Adrenal gland (tissue), 12 donors: Measurements from ENCODE around the gene ANKRD17. TPM values are rescaled to one million over a fixed set of nuclear protein-coding genes. Genes with fewer than 3 reads are reported as not detected.

Source experiments
- DNase-seq, 7 donors: peaks; one replicate each; pipeline ENCODE4 v3.0.0-alpha.2; 2019 to 2020
- H3K27ac ChIP-seq, 5 donors: fragments of 200-600 bp; sonication (generic) in 4 of 5; 1 replicate in 3 of 5; 2 replicates in 2 of 5; pipeline versions ENCODE4 v1.5.1 to v1.8.0; 2016 to 2020; ENCODE audit warnings: mild to moderate bottlenecking in 1 of 5
- H3K27me3 ChIP-seq: fragments of 200-600 bp; 2 replicates; pipeline ENCODE4 v1.8.0; 2021
- H3K36me3 ChIP-seq, 2 donors: fragments of 200-600 bp; replicated peaks in 1 of 2; 1 replicate in 1 of 2; 2 replicates in 1 of 2; pipeline versions ENCODE4 v1.5.1 to v1.8.0; 2018 to 2022
- H3K4me1 ChIP-seq, 2 donors: fragments of 200-600 bp; replicated peaks in 1 of 2; 1 replicate in 1 of 2; 2 replicates in 1 of 2; pipeline versions ENCODE4 v1.5.1 to v1.8.0; 2018 to 2021
- H3K4me3 ChIP-seq, 4 donors: fragments of 200-600 bp; sonication (generic) in 3 of 4; one replicate each; pipeline ENCODE4 v1.5.1; 2016 to 2018
- H3K9me3 ChIP-seq, 3 donors: fragments of 200-600 bp; sonication (generic) in 1 of 3; replicated peaks in 1 of 3; 1 replicate in 2 of 3; 2 replicates in 1 of 3; pipeline versions ENCODE4 v1.5.1 to v1.8.0; 2016 to 2021
- CTCF ChIP-seq, 6 experiments: fragments of 450-650 bp in 4 of 6; fragments of 200-600 bp in 2 of 6; sonication (generic) in 1 of 6; IDR thresholded peaks; 1 replicate in 5 of 6; 2 replicates in 1 of 6; pipeline versions ENCODE4 v1.5.1 to v1.8.0; 2016 to 2021; ENCODE audit warnings: antibody characterized with exemption in 6 of 6, mild to moderate bottlenecking in 2 of 6, moderate library complexity in 1 of 6
- POLR2A ChIP-seq, 2 donors: fragments of 450-650 bp; IDR thresholded peaks; one replicate each; pipeline ENCODE4 v1.6.1; 2017; ENCODE audit warnings: antibody characterized with exemption in 2 of 2, mild to moderate bottlenecking in 2 of 2, moderate library complexity in 1 of 2
- WGBS, 4 donors: extraction: QIAGEN DNeasy Blood & Tissue Kit in 2 of 4; methylation state at CpG; one replicate each; pipeline versions ENCODE4 v1.1.5 to v1.1.7; 2013 to 2017; 5-methylcytosine and 5-hydroxymethylcytosine counted together
- intact Hi-C, 2 donors: fragments of 100-400 bp; cut with DNase I; formaldehyde crosslinking; loops; one replicate each; pipeline versions ENCODE4 v1.14.1 to v1.15.0; 2022 to 2023
- polyA plus RNA-seq, 3 donors: library from polyadenylated mRNA; stranded (reverse); fragments of 200-250 nt in 2 of 3; fragments of 350-450 nt in 1 of 3; fragmentation: Illumina TruSeq in 1 of 3; extraction: RNeasy Lipid Tissue Mini Kit (QIAGEN cat#74804) in 1 of 3; gene quantifications; one replicate each; pipeline ENCODE4 v1.2.3, GENCODE V29; 2013 to 2014
- total RNA-seq, 9 donors: library from RNA; depleted of rRNA in 4 of 9; stranded (reverse); fragments of >200 nt in 4 of 9; fragments of 120-200 nt in 1 of 9; fragmentation: NEBNext Ultra II Directional in 1 of 9; extraction: Animal tissue kit (Norgen Biotek cat#: 25700) in 1 of 9; gene quantifications; one replicate each; pipeline versions ENCODE4 v1.1.0 to v1.2.4, GENCODE V29; 2013 to 2023
- donor health status: healthy with polysubstance abuse.
- donor health status: Bipolar disorder and iron deficiency.
- donor health status: DM: yes; HTN: yes; CAD: no.
- donor health status: DM: no; HTN: no; CAD: no.
- donor health status: DM: no; HTN: no; CAD: no.
- donor health status: DM: yes; HTN: yes; CAD: no.

The ANKRD17 gene
- total and polyA plus RNA-seq, 12 donors: 13.3 to 66.3 (median 51.3) TPM

GRCh38 chr4:73139991-73140390, 118.6 kb downstream of the ANKRD17 start:
- no peak overlapping the region for H3K27ac ChIP-seq
- H3K27me3 ChIP-seq: no peaks in the 10 kb centered on the region
- intact Hi-C loops: loop anchor here in 1 of 2 donors (10.0 kb wide), 1 partner anchor 55 kb away; no protein-coding TSS in a partner anchor
- DNase-seq: no peak
- 88 to 94% (median 90%) methylated on average over 2 of the region's 2 CpGs for WGBS, 4 donors
- H3K36me3 ChIP-seq: peaks cover 0 to 51% of the 10 kb centered on the region in 2 donors
- TF ChIP-seq POLR2A (IDR thresholded peaks at IDR 0.05) (no peak), CTCF (IDR thresholded peaks at IDR 0.05) (no peak)
- no peaks in the 10 kb centered on the region for H3K9me3 ChIP-seq
- no peak overlapping the region for H3K4me3 ChIP-seq
- H3K4me1 ChIP-seq: no peaks in the 10 kb centered on the region

- 88 to 98% (median 96%) methylated on average over 3 of the region's 3 CpGs for WGBS, 4 donors
- Histone ChIP-seq H3K36me3 (peaks cover 0 to 51% of the 10 kb centered on the region in 2 donors), H3K27ac (no peak overlapping the region), H3K27me3 (no peaks in the 10 kb centered on the region), H3K9me3 (no peaks in the 10 kb centered on the region), H3K4me1 (no peaks in the 10 kb centered on the region), H3K4me3 (no peak overlapping the region)
- TF ChIP-seq CTCF (IDR thresholded peaks at IDR 0.05) (no peak), POLR2A (IDR thresholded peaks at IDR 0.05) (no peak)
- no peak for DNase-seq
- intact Hi-C loops: loop anchor here in 1 of 2 donors (10.0 kb wide), 1 partner anchor 54 kb away; no protein-coding TSS in a partner anchor
Measured at GRCh38 chr4:73139245-73139644, 119.4 kb downstream of the ANKRD17 start.

GRCh38 chr4:73137121-73137520, 121.5 kb downstream of the ANKRD17 start:
- Histone ChIP-seq H3K4me3 (no peak overlapping the region), H3K27me3 (no peaks in the 10 kb centered on the region), H3K36me3 (peaks cover 0 to 46% of the 10 kb centered on the region in 2 donors), H3K4me1 (no peaks in the 10 kb centered on the region), H3K27ac (no peak overlapping the region), H3K9me3 (no peaks in the 10 kb centered on the region)
- intact Hi-C loops: loop anchor here in 1 of 2 donors (10.0 kb wide), 1 partner anchor 52 kb away; no protein-coding TSS in a partner anchor
- no peak for TF ChIP-seq POLR2A (IDR thresholded peaks at IDR 0.05)
- no peak for TF ChIP-seq CTCF (IDR thresholded peaks at IDR 0.05)
- WGBS, 4 donors: 62 to 74% (median 73%) methylated on average over 2 of the region's 2 CpGs
- no peak for DNase-seq

GRCh38 chr4:73133784-73134183, 124.8 kb downstream of the ANKRD17 start:
- DNase-seq: no peak
- peaks cover 0 to 22% of the 10 kb centered on the region in 2 donors for H3K36me3 ChIP-seq
- H3K4me3 ChIP-seq: no peak overlapping the region
- no peaks in the 10 kb centered on the region for H3K9me3 ChIP-seq
- H3K27me3 ChIP-seq: no peaks in the 10 kb centered on the region
- no peak overlapping the region for H3K27ac ChIP-seq
- TF ChIP-seq POLR2A (IDR thresholded peaks at IDR 0.05) (no peak), CTCF (IDR thresholded peaks at IDR 0.05) (no peak)
- 86 to 100% (median 97%) methylated on average over 1 of the region's 1 CpG for WGBS, 4 donors
- H3K4me1 ChIP-seq: no peaks in the 10 kb centered on the region
- intact Hi-C loops: loop anchor here in 1 of 2 donors (10.0 kb wide), 1 partner anchor 49 kb away; no protein-coding TSS in a partner anchor
